HG02938 (cell line): Measurements from ENCODE around the gene TXLNB.

Source experiments
- ATAC-seq: cut with Tn5 transposase; IDR thresholded peaks from one replicate; pipeline ENCODE4 v1.9.1; 2021; ENCODE audit warnings: mild to moderate bottlenecking, moderate library complexity; ENCODE audit not compliant: unreplicated experiment

TXLNB gene

GRCh38 chr6:139291813-139292619, at the start of gene TXLNB:
Gene TXLNB, minus strand, starts transcription at chr6:139291998. Its CDS starts 3,099 bp downstream, at chr6:139288899.
- ATAC-seq, result peak; percentile 80

- ATAC-seq, result no peak
These were observed 49.3 kb upstream of the TXLNB start for GRCh38 chr6:139341060-139341459.

DNA sequence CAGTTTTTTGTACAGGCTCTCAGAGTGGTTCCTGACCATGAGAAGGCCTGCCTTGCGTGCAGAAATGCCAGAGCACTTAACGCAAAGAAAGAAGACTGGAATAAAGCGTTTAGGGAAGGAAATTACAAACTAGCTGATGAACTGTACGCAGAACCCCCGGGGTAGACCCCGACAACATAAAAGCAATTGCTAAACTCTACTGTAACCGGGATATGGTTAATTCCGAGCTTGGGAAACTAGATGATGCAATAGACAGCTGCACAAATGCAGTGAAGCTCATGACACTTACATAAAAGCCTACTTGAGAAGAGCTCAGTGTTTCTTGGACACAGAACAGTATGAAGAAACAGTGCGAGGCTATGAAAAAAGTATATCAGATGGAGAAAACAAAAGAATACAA, 47.0 kb upstream of the TXLNB start:
- no peak for ATAC-seq

- no peak for ATAC-seq
These were observed 46.0 kb upstream of the TXLNB start for GRCh38 chr6:139337830-139338229.

GRCh38 chr6:139337001-139337400, 45.2 kb upstream of the TXLNB start:
- ATAC-seq, result no peak

DNA sequence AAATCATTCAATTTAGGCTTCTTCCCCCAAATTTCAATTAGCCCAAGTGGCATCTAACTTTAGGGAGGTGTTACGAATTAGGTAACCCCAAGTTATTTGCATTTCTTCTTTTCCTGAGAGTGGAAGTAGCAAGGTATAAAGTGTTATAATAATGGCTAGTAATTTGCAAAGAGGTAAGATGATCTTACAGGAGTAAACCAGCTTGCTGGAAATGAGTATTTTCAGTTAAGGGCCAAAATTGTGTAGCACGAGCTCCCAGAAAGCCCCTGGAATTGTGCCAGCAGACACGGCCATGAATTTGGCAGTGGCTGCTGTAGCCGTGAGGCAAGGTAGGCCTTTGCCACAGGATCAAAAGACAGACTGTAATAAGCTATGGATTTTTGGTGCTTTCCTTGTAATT, 44.7 kb upstream of the TXLNB start:
- no peak for ATAC-seq

DNA sequence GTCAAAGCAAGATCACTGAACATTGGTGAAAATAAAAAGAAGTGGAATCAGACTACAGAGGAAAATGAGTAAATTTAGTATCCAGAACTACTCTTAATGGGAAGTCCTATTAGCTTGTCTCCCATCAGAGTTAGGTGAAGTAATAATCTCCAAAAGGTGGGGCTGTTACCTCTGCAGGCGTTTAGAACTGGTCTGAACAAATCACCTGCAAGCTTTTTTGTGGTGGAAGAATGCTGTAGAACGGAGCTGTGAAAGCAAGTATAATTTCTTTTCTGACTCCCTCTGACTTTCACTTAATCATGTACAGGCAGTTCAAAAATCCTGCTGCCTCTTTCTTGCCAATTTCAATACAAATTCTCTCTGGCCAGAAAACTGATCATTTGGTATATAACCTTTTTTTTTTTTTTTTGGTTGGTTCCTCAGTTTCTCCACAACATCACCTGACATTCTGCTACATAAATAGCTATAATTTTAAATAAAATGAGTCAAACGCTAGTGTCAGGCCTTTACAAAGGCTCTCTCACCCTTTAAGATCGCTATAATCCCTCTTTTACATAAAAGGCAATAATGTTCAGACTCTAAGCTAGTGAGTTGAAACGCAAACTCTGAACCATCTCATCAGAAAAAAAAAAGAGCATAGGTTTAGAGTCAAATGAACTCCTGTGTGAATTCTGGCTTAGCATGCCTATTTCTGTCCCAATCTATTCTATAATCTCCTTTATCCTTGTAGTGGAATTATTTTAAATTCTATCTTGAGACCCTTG, 43.8 kb upstream of the TXLNB start:
- no peak for ATAC-seq

DNA sequence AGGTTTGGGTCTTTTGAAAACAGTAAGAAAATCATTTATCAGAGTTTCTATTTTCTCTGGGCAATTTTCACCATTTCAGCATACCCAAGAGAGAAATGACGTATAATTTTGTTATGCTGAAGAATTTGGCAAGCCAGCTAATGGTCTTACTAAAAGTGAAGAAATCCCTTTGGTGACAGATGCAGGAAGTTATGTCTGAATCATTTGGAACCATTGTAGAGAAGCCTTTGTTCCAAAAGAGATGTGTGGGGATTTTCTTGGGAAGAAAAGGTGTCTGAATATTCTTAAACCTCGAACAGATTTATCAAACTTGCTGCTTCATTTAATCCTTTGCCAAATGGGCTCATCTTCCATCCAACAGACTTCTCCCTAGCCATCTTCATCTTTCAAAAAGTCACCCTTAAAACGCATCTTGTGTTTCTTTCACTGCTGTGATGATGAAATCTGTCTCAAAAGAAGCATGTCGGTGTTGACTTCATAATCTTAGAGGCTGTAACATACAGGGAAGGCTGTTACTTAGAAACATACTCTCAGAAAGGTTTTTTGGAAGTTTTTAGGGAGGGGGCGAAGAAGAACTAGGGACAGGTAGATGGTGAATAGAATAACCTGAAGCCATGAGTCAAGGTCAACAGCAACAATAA, 43.1 kb upstream of the TXLNB start:
- no peak for ATAC-seq

DNA sequence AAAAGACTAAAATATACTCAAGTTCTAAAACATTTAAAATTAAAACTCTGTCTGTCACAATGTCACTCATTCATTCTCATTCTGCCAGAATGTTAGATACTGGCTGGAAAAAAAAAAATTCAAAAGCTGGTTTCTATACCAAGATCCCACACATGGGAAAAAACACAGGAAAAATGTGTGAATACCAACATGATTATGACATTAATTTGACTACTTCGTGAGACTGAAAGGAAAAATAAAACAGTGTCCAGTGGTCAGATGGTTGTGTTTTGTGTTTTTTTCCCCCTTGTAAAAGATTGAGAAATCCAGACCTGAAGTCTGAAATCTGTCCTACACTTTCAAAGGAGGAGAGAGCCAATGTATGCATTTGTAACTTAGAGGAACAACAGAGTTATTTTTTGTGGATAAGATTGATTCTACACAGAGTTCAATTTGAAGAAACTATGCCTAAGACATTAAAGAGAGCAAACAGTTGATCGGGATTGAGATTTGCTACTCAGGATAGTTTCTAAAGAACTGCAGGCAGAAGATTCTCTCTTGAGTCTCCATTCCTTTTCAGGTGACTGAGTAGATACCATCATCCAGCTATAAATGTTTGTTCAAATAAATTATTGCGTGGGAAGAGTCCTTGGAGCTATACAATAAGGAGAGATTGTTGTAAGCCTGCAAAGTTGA, 39.2 kb upstream of the TXLNB start:
- no peak for ATAC-seq

DNA sequence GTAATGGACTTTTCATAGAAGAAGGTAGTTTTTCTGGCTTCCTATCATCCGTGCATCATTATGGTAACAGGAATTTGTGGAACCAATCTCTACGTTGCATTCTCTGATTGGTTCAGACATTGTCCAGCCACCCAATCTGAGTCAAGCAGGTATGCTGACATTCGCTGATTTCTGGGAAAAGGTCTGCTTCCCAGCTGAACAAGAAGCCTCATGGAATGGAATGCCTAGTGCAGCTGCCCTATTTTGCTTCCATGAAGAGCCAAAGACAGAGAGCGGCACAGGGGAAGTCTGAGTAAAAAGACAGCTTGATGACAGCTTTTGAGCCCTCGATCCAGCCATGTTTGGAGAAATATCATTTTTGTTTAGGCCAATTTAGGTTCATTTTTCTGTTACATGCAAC, 38.5 kb upstream of the TXLNB start:
- no peak for ATAC-seq

DNA sequence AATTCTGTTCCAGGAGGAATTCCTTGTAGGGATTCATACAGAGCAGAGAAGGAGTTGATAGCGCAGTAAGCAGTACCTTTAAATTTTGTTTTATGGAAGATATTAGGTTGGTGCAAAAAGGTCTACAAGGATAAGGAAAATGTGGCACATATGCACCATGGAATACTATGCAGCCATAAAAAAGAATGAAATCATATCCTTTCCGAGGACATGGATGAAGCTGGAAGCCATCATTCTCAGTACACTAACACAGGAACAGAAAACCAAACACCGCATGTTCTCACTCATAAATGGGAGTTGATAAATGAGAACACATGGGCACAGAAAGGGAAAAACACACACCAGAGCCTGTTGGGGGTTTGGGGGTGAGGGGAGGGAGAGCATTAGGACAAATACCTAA, 37.4 kb upstream of the TXLNB start:
- ATAC-seq, result no peak

DNA sequence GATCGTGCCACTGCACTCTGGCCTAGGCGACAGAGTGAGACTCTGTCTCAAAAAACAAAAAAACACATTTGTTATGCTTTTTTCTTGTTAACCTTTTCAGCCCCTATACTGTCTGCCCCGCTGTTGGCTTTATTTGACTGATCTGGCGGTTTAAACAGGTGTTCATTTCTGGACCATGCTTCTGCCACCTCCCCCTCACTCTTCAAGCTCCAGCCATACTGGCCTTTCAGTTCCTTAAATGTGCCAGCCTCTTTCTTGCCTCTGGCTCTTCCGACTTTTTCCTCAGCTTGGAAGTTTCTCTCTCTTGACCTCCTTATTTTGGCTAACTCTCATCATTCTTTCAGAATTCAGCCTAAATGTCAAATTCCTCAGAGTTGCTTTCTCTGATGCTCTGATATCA, 35.2 kb upstream of the TXLNB start:
- peak; percentile 41 for ATAC-seq

- no peak for ATAC-seq
These were observed 33.9 kb upstream of the TXLNB start for GRCh38 chr6:139325686-139326085.

DNA sequence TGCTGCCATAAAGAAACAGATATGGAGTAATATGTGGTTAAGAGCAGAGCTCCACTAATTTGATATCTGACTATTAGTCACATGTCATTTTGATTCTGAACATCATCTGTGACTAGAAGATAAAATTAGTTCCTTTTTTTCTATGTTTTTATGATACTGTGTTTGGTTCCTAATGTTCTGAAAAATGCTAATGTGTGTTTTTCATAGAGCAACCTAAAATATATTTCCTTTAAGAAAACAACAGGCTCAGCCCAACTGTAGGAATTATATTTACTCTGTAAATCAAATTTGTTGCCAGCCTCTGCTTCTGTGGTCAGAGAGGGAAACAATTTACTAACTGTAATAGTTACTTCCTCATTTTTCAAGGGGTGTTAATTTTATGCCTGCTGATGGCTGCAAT, 33.3 kb upstream of the TXLNB start:
- ATAC-seq, result no peak

DNA sequence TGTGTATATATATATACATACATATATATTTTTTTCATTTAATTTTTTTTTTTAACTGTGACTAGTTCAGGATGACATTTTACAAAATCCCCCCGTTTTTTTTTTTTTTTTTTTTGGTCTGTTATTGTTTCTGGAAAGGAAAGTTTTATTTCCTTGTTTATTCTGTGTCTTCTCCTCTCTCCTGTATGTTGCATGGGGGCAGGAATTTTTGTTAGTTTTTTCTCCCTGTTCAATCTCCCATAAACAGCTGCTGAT, 32.4 kb upstream of the TXLNB start:
- no peak for ATAC-seq

- peak; percentile 52 for ATAC-seq
These were observed 31.9 kb upstream of the TXLNB start for GRCh38 chr6:139323511-139324300.

GRCh38 chr6:139320081-139320480, 28.3 kb upstream of the TXLNB start:
- ATAC-seq, result no peak

DNA sequence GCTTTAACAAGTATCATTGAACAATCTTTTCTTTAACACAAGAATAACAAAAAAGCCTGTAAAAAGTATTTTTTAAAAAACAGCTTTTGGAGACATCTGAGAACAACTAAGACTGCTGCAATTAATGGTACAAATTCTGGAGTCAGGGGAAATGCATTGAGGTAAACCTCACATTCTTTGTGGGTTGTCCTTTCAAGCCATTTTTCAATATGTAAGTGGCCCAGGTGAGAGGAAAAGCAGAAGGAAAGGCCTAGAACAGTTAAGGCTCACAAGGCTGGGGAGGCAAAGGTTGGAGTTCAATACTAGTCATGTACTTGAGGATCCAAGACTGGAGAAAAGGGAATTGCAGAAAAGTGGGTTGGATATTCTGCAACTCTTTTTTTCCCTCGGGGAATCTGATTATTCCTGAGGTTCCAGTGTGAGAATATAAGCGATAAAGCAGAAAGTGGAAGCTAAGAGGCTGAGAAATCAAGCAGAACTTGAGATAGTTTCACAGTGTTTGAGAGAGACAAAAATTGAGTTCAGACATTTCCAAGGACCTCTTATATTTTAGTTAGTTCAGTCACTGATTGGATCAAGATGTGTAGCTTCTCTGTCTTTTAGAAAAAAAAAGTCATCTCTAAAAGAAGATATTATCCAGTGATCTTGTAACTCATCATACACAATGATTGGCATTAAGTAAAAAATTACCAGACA, 25.0 kb upstream of the TXLNB start:
- ATAC-seq, result no peak

- ATAC-seq, result no peak
These were observed 22.2 kb upstream of the TXLNB start for GRCh38 chr6:139313784-139314545.
